NCI-H748 (cell line): Measurements from ENCODE around the gene SLC9A7.

Source experiments
- DNase-seq: peaks from one replicate; lab custom pipeline; 2025; ENCODE audit not compliant: unreplicated experiment; lab: John Stamatoyannopoulos, UW

The SLC9A7 gene

GRCh38 chrX:46575586-46575985 lies 183.3 kb downstream of the SLC9A7 start:
- no peak for DNase-seq

- peak; percentile 84 for DNase-seq
These were observed 184.0 kb downstream of the SLC9A7 start for GRCh38 chrX:46574774-46575381.

- DNase-seq, result peak; percentile 85
These were observed 184.8 kb downstream of the SLC9A7 start for GRCh38 chrX:46573892-46574773.

GRCh38 chrX:46573331-46573891 lies 185.5 kb downstream of the SLC9A7 start, which contains the start of gene CHST7:
CHST7 (plus strand) TSS chrX:46573765; CDS start chrX:46573932, 167 bp downstream.
- peak; percentile 82 for DNase-seq

GRCh38 chrX:46572340-46572936 lies 186.5 kb downstream of the SLC9A7 start:
- DNase-seq, result peak; percentile 4

GRCh38 chrX:46571423-46572339 lies 187.2 kb downstream of the SLC9A7 start:
- DNase-seq, result no peak

- DNase-seq, result no peak
These were observed 189.3 kb downstream of the SLC9A7 start for GRCh38 chrX:46569621-46570020.

GRCh38 chrX:46567388-46567787 lies 191.5 kb downstream of the SLC9A7 start:
- DNase-seq, result no peak

- DNase-seq, result no peak
These were observed 196.9 kb downstream of the SLC9A7 start for GRCh38 chrX:46561824-46562657.

- DNase-seq, result no peak
These were observed 199.9 kb downstream of the SLC9A7 start for GRCh38 chrX:46559062-46559461.

GRCh38 chrX:46554942-46555341 lies 204.0 kb downstream of the SLC9A7 start:
- DNase-seq, result peak; percentile 10

- DNase-seq, result no peak
These were observed 205.0 kb downstream of the SLC9A7 start for GRCh38 chrX:46553935-46554334.

- no peak for DNase-seq
These were observed 207.3 kb downstream of the SLC9A7 start for GRCh38 chrX:46551494-46552128.

GRCh38 chrX:46549914-46550313 lies 209.0 kb downstream of the SLC9A7 start:
- no peak for DNase-seq
